Mucosa of gallbladder (tissue), 1 donor: ENCODE data around the gene C15orf61. TPM values are rescaled to one million over a fixed set of nuclear protein-coding genes. Genes with fewer than 3 reads are reported as not detected.
A peak's percentile ranks its signal among the peaks of the same experiment; 100 is the strongest.

Experiments
- DNase-seq: peaks from one replicate; pipeline ENCODE4 v3.0.0-alpha.2; 2020; ENCODE audit warnings: low spot score
- total RNA-seq: library from RNA; stranded (reverse); gene quantifications from one replicate; pipeline ENCODE4 v1.2.1, GENCODE V29; 2021
- donor health status: DM: no; HTN: no; CAD: no.

The C15orf61 gene
- total RNA-seq, 1 donor from 2014 or later: 4.1 TPM

- no peak for DNase-seq
These were observed 7.8 kb upstream of the C15orf61 start for GRCh38 chr15:67512933-67513714.

GRCh38 chr15:67515090-67515489 lies 5.8 kb upstream of the C15orf61 start:
- DNase-seq: no peak

- no peak for DNase-seq
These were observed 5.4 kb upstream of the C15orf61 start for GRCh38 chr15:67515557-67515956.

GRCh38 chr15:67520321-67521028 lies 456 bp upstream of the C15orf61 start:
- no peak for DNase-seq

- no peak for DNase-seq
These were observed 1.0 kb downstream of the C15orf61 start for GRCh38 chr15:67521783-67522568.

DNA sequence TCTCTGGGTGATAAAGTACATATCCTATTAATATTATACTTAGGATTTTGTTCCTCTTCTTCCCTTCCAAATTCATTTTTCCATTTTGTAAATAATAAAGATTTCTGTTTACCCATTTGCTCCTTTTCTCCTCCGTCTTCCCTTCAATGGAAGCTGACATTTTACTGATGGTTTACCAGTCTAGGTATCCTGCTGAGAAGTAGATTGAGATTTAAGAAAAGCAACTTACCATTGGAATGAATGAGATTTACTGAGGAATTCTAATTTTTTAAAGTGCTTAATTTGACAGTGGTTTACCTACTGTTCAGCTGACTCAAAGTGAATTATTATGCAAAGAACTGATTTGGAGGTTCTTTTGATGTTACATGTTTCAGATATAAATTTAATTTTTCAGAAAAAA lies 2.4 kb downstream of the C15orf61 start:
- no peak for DNase-seq

DNA sequence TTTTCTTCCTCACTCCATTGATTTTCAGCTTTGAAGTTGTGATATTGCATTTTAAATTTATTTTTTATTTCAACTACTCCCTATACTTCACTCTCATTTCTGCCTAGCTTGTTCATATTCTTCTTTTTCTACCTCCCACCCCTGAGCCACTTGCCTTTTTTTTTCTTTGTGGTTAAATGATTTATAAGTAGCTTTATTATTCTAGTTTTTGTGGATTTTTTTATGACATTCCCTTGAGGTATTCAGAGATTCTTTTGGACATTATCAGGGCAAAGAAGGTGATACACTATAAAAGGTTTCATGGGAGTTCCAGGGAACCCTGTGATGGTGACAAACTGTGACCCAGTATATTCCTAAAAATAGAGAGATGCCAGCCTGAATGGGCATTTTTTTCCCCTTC lies 3.3 kb downstream of the C15orf61 start:
- no peak for DNase-seq

DNA sequence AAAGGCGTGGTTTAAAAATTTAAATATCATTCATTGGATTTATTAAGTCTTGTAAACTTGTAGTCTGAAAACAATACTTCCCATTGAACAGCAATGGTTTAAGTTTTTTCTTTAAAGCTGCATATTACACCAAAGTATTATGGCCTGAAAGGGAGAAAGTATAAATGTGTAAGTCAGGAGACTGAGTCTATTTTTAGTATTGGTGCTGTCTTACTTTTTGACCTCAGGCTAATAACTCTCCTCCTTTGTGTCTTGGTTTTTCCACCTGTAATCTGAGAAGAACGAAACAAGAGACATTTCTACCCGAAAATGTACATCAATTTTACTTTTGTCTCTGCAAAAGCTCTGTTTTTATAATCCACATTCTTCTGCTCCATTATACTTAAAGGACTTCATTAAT lies 7.6 kb downstream of the C15orf61 start:
- DNase-seq: no peak

DNA sequence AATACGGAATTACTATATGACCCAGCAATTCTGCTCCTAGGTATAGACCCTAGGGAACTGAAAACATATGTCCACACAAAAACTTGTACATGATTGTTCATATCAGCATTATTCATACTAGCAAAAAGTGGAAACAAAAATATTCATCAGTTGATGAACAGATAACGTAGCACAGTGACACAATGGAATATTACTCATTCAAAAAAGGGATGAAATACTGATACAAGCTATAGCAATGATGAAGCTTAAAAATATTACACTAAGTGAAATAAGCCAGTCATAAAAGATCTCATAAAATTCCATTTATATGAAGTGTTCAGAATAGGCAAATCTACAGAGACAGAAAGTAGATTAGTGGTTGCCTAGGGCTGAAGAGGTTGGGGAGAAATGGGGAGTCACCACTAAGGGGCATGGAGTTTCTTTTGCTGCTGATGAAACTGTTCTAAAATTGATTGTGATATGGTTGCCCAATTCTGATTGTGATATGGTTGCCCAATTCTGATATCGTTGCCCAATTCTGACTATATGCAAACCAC lies 10.5 kb downstream of the C15orf61 start:
- DNase-seq: no peak

- DNase-seq: no peak
These were observed 12.9 kb downstream of the C15orf61 start for GRCh38 chr15:67533873-67534272.

DNA sequence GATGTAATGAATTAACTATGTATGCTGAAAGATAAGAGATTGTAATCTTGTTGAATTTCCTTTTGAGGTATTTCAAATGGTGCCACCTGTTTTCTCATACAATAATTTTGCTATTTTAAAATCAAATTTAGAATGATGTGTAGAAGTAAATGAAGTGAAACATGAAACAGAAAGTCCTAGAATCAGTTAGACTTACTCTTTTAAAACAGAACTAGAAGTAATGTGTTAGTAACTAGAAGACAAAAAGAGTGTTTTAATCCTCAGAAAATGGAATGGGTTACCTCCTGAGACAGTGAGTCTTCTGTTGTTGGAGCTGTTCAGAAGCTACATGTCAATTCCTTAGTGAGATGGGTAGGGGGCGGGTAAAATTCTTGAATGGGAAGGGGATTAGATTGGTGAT lies 13.4 kb downstream of the C15orf61 start:
- no peak for DNase-seq

DNA sequence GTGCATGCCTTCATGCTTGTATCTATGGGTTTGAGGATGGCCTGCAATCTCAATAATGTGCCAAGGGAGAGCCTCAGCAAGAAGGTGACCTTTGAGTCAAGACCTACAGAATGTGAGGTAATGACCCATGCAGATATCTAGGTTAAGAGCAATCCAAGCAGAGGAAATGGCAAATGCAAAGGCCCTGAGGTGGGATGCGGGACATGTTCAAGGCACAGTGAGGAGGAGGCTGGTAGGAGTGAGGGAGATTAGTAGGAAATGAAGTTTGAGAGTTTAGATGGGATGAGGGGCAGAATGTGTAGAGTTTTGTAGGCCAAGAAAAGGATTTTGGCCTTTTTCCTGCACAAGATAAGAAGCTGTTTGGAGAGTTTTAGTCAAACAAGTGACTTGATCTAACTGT lies 16.8 kb downstream of the C15orf61 start:
- no peak for DNase-seq

GRCh38 chr15:67542420-67543347 lies 21.8 kb downstream of the C15orf61 start, which contains the start of gene MAP2K5:
MAP2K5 (plus strand) TSS chr15:67542703; CDS start chr15:67543336, 633 bp downstream.
- DNase-seq: peak; percentile 86

- no peak for DNase-seq
These were observed 22.4 kb downstream of the C15orf61 start for GRCh38 chr15:67543348-67543718.

DNA sequence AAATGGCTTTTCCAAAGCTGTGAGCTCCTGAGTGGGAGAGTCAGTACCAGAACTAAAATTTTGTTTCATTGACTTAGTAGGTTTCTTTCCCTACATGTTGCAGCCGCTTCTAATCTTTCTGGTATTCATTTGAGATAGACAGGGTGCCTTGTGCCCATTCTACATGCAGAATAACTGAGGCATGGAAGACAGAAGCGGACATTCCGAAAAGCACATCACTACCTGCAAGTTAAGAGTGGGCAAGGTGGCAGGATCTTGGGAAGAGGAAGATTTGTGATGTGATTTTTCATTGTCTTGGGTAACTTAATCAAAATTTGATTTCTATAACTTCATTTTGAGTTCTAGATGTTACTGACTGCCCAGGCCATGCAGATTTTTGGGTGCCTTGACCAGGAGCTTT lies 23.5 kb downstream of the C15orf61 start:
- DNase-seq: no peak

DNA sequence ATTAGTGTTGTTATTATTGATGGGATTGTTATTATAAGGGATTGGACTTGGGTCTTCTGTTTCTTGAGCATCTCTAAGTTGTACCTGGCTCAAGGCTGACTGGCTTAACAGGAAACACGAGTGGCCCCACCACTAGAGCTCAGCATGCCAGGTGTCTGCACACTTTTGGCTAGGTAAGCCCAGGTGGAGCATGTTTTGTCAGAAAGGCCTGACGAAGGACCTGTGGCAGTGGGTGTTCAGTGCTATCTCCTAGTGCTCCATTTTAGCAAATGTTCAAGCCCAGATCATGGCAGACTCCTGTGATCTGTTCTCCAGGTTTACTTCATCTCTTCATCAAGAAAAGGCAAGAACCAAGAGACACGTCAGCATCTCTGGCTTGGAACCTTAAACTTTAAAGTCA lies 24.9 kb downstream of the C15orf61 start:
- DNase-seq: no peak

- DNase-seq: no peak
These were observed 26.1 kb downstream of the C15orf61 start for GRCh38 chr15:67547064-67547463.

DNA sequence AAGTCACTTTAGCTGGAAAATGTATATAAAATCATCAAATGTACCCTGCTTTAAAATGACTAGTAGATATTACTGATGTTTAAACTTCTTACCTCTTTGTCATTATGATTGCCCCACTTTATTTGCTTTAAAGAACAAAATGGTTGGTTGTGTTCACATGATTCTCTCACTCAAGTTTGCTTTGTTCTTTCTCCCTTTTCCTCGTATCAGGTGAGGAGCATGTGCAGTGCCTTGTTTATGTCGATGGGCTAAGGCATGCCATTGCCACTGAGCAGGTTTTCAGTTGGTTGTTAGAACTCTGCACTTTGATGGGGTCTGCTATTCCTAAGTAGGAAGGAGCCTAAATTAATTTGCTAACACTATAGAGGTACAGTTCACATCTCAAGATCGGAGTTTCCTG lies 26.9 kb downstream of the C15orf61 start:
- no peak for DNase-seq

DNA sequence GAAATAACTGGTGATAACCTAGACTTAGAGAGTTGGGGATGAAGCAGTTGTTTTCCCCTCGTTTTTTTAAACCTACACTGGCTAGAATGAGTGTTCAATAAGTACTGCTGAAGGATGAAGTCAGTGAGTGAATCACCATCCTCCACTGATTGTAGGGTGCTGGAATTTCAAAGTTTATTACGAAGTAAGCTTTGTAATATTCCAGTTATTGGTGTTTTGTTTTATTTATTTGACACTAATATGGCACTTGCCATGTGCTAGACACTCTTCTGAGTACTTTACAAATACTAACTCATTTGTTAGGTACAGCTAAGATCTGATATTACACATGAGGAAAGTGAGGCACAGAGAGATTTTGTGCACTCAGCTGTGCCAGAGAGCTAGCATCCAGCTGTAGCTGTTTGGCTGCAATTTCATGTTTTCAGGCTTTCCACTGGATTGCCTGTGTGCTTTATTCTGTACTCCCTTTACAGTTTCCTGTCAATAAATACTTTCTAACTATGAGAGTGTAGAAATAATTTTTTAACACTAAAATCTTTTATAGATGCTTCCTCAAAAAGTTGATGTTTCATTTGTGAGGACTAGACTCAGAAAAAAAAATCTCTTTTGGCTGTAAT lies 27.4 kb downstream of the C15orf61 start:
- no peak for DNase-seq

DNA sequence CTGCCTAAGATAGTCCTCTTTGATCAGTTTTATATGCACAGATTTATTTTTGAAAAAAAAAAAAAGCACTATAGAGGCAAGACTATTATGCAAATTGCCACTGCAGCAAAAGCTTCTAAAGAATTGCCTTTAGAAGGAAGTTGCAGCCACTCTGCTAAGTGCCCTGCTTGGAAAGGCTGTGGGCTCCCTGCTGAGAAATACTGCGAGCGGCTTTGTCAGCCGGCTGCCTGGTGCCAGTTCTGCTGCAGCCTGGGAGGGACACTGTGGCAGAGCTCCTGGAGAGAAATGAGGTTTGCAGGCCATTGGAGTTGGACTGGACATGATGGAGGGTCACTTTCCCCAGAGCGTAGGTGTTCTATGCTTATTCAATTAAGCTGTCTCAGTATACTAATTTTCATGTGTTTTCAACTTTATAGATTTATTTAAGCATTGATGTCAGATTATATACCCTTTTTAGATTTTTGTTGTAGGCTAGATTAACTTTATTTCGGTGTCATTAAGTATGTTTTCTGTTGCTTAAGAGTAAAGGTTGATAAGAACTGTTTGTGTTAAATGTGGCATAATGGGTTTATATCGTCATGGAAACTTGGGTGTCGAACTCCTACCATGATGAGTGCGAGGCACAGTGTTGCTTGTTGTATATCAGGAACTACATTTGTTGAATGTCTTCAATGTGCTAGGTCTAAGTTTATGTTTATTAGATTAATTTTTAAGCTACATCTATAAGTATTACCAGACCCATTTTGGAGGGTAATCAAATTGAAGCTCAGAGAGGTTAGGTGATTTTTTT lies 28.1 kb downstream of the C15orf61 start:
- no peak for DNase-seq
